Measurements from ENCODE around the gene TMEM63B.

DNA sequence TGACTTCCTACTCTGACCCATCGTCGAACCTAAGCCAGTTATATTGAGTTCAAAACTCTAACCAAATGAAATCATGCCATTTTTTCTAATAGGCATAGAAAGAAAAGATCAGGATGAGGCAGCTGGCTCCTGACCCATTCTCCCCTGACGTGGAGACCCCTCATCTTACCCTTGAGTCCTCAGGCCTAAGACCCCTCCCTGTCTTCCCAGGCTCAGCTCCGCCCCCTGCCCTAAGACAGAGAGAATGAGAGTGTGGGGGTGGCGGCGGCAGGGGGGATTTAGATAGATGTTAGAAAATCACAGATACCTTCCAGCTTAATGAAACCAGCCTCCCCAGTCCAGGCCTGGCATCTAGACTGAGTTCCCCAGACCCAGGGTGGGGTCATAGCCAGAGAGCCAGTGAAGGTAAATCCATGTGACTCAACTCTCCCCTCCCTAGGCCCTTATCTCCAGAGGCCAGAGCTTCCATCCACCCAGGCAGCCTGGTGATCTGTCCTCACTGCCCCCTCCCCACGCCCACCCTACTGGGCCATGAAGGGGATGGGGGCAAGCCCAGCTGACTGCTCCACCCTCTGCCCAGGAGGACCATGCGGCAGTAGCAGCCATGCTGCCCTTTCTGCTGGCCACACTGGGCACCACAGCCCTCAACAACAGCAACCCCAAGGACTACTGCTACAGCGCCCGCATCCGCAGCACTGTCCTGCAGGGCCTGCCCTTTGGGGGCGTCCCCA is 6.8 kb downstream of the TMEM63B start:
- TF ChIP-seq EP300 (IDR thresholded peaks at IDR 0.05) = no peak
- TF ChIP-seq CTCF (IDR thresholded peaks at IDR 0.05) = no peak
